Ishikawa (cell line): ENCODE measurements around the gene SLC35F6.

Experiments used
- CEBPB ChIP-seq: IDR thresholded peaks from 2 replicates; pipeline ENCODE4 v1.6.1; 2012
- CREB1 ChIP-seq: IDR thresholded peaks from 2 replicates; pipeline ENCODE4 v1.6.1; 2012; ENCODE audit warnings: low read depth
- EGR1 ChIP-seq: IDR thresholded peaks from 2 replicates; pipeline ENCODE4 v1.6.1; 2012
- EP300 ChIP-seq: IDR thresholded peaks from 2 replicates; pipeline ENCODE4 v1.6.1; 2012; ENCODE audit warnings: borderline replicate concordance
- FOXM1 ChIP-seq: IDR thresholded peaks from 2 replicates; pipeline ENCODE4 v1.6.1; 2012; ENCODE audit warnings: low read depth, borderline replicate concordance
- MAX ChIP-seq: IDR thresholded peaks from 2 replicates; pipeline ENCODE4 v1.6.1; 2012
- NFIC ChIP-seq: IDR thresholded peaks from 2 replicates; pipeline ENCODE4 v1.6.1; 2012
- RAD21 ChIP-seq: IDR thresholded peaks from 2 replicates; pipeline ENCODE4 v1.6.1; 2012; ENCODE audit warnings: low read depth
- REST ChIP-seq: IDR thresholded peaks from 2 replicates; pipeline ENCODE4 v1.6.1; 2012; ENCODE audit warnings: low read depth, mild to moderate bottlenecking
- TAF1 ChIP-seq: IDR thresholded peaks from 2 replicates; pipeline ENCODE4 v1.6.1; 2012; ENCODE audit warnings: low read depth, mild to moderate bottlenecking
- TCF12 ChIP-seq: IDR thresholded peaks from 2 replicates; pipeline ENCODE4 v1.6.1; 2012; ENCODE audit warnings: low read depth
- TEAD4 ChIP-seq: IDR thresholded peaks from 2 replicates; pipeline ENCODE4 v1.6.1; 2012
- USF1 ChIP-seq: IDR thresholded peaks from 2 replicates; pipeline ENCODE4 v1.6.1; 2012
- YY1 ChIP-seq: IDR thresholded peaks from 2 replicates; pipeline ENCODE4 v1.6.1; 2012; ENCODE audit warnings: low read depth
- ZBTB7A ChIP-seq: IDR thresholded peaks from 2 replicates; pipeline ENCODE4 v1.6.1; 2012; ENCODE audit warnings: low read depth

Gene SLC35F6

GRCh38 chr2:26743852-26744251, 20.2 kb upstream of the SLC35F6 start:
- no peak for TF ChIP-seq CREB1
- TF ChIP-seq USF1, result no peak
- no peak for TF ChIP-seq MAX
- TF ChIP-seq TAF1, result no peak
- no peak for TF ChIP-seq RAD21
- TF ChIP-seq EP300, result no peak
- no peak for TF ChIP-seq FOXM1
- no peak for TF ChIP-seq ZBTB7A
- TF ChIP-seq NFIC, result no peak
- no peak for TF ChIP-seq TEAD4
- TF ChIP-seq YY1, result no peak
- TF ChIP-seq TCF12, result no peak
- TF ChIP-seq CEBPB, result no peak
- no peak for TF ChIP-seq EGR1
- no peak for TF ChIP-seq REST

- TF ChIP-seq TEAD4 (no peak), EGR1 (no peak), NFIC (no peak), RAD21 (no peak)
Measured at GRCh38 chr2:26744953-26745352, 19.1 kb upstream of the SLC35F6 start.

- TF ChIP-seq MAX (no peak), RAD21 (peak; percentile 99)
Measured at GRCh38 chr2:26745609-26746327, 18.3 kb upstream of the SLC35F6 start.

- TF ChIP-seq MAX, result no peak
- no peak for TF ChIP-seq NFIC
- no peak for TF ChIP-seq CEBPB
Measured at GRCh38 chr2:26746934-26747333, 17.1 kb upstream of the SLC35F6 start.

GRCh38 chr2:26752656-26753055, 11.4 kb upstream of the SLC35F6 start:
- TF ChIP-seq RAD21, result no peak
- no peak for TF ChIP-seq ZBTB7A
- TF ChIP-seq TCF12, result no peak
- TF ChIP-seq USF1, result no peak
- TF ChIP-seq MAX, result no peak
- TF ChIP-seq EGR1, result no peak
- no peak for TF ChIP-seq TEAD4
- TF ChIP-seq EP300, result no peak

- no peak for TF ChIP-seq YY1
- TF ChIP-seq EP300, result no peak
- no peak for TF ChIP-seq CEBPB
- TF ChIP-seq ZBTB7A, result no peak
- no peak for TF ChIP-seq EGR1
- no peak for TF ChIP-seq FOXM1
- TF ChIP-seq REST, result no peak
Measured at GRCh38 chr2:26754539-26754938, 9.5 kb upstream of the SLC35F6 start.
